Measurements from ENCODE around the gene HOPX. TPM values are rescaled to one million over a fixed set of nuclear protein-coding genes. Genes with fewer than 3 reads are reported as not detected.
A peak's percentile ranks its signal among the peaks of the same experiment; 100 is the strongest.

HOPX gene
- total and polyA plus RNA-seq, 8 donors = 1.2 to 79.1 (median 48.2) TPM; not detected in 1

DNA sequence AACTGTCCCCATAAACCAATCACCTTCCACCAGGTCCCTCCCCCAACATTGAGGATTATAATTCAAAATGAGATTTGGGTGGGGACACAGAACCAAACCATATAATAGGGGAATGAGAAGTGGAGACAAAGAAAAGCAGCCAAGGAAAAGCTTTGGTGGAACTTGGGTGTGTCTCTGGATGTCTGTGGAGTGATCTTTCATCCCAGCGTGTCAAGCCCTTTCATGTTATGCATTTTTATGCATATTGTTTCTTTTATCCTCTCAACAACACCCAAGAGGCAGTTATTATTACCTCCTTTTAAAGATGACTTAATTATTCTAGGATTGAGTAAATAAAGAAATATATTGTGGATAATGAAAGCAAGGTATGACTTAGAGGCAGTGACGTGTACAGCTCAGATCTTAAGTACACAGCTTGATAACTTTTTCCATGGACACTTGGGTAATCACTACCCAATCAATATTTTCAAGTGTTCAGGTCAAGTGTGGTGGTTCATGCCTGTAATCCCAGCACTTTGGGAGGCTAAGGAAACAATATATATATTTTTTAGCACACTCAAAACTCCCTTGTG is 42.6 kb upstream of the HOPX start:
- TF ChIP-seq POLR2A (IDR thresholded peaks at IDR 0.05) (no peak), POLR2AphosphoS5 (IDR thresholded peaks at IDR 0.05) (no peak), EP300 (IDR thresholded peaks at IDR 0.05) (no peak)
- TF ChIP-seq, protein P1, sequence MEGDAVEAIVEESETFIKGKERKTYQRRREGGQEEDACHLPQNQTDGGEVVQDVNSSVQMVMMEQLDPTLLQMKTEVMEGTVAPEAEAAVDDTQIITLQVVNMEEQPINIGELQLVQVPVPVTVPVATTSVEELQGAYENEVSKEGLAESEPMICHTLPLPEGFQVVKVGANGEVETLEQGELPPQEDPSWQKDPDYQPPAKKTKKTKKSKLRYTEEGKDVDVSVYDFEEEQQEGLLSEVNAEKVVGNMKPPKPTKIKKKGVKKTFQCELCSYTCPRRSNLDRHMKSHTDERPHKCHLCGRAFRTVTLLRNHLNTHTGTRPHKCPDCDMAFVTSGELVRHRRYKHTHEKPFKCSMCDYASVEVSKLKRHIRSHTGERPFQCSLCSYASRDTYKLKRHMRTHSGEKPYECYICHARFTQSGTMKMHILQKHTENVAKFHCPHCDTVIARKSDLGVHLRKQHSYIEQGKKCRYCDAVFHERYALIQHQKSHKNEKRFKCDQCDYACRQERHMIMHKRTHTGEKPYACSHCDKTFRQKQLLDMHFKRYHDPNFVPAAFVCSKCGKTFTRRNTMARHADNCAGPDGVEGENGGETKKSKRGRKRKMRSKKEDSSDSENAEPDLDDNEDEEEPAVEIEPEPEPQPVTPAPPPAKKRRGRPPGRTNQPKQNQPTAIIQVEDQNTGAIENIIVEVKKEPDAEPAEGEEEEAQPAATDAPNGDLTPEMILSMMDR (IDR thresholded peaks at IDR 0.05) = no peak
- Histone ChIP-seq H3K4me3 (no peak overlapping the region), H3K9me3 (no peaks in the 10 kb centered on the region), H3K27ac (no peak overlapping the region), H3K36me3 (no peaks in the 10 kb centered on the region), H3K4me1 (no peaks in the 10 kb centered on the region), H3K27me3 (no peaks in the 10 kb centered on the region)
- no peak for DNase-seq
- WGBS, 5 donors = 43 to 60% (median 55%) methylated on average over 2 of the region's 2 CpGs
- intact Hi-C loops (cut with DNase I; ENCODE audit: low total_unique reads) = no loop called here

DNA sequence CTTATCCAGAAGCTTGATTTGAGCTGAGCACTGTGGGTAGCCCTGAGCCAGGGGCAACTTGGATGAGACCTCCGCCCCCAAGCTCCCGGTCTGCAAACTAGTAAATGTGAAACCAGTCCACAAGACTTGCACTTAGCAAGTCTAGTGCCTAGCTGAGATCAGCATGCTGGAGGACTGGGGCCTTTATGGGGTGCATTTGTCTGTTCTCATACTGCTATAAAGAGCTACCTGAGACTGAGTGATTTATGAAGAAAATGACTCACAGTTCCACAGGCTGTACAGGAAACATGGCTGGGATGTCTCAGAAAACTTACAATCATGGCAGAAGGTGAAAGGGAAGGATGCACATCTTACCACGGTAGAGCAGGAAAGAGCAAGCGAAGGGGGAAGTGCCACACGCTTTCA is 42.1 kb upstream of the HOPX start:
- Histone ChIP-seq H3K27me3 (no peaks in the 10 kb centered on the region), H3K4me3 (no peak overlapping the region), H3K9me3 (no peaks in the 10 kb centered on the region), H3K4me1 (no peaks in the 10 kb centered on the region), H3K36me3 (no peaks in the 10 kb centered on the region), H3K27ac (no peak overlapping the region)
- TF ChIP-seq POLR2AphosphoS5 (IDR thresholded peaks at IDR 0.05) (no peak), POLR2A (IDR thresholded peaks at IDR 0.05) (no peak), EP300 (IDR thresholded peaks at IDR 0.05) (no peak)
- TF ChIP-seq, protein P1 (IDR thresholded peaks at IDR 0.05) = no peak
- WGBS, 5 donors = 65 to 77% (median 70%) methylated on average over 5 of the region's 5 CpGs
- intact Hi-C loops (cut with DNase I; ENCODE audit: low total_unique reads) = no loop called here
- DNase-seq = no peak

DNA sequence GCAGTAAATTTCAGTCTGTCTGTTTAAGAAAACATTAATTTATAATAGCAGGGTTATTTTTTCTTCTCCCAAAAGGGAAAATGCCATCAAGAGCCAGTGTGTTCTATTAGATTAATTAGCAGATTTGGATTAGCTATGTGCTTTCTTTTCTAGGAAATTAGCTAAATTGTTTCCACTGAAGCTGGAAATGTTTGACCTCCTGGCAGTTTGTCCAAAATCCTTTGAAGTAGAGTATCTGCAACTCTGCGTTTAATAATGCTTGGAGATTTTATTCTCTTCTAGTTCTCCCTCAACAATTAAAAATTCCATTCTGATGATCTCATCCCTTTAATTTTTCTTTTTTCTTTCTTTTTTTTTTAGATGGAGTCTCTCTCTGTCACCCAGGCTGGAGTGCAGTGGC is 27.1 kb upstream of the HOPX start:
- WGBS, 5 donors = 37 to 56% (median 49%) methylated on average over 1 of the region's 1 CpG
- no peak overlapping the region for H3K4me3 ChIP-seq
- intact Hi-C loops (cut with DNase I; ENCODE audit: low total_unique reads) = no loop called here
- H3K9me3 ChIP-seq = peaks cover 0 to 15% (median 7%) of the 10 kb centered on the region in 4 donors
- no peaks in the 10 kb centered on the region for H3K4me1 ChIP-seq
- H3K27ac ChIP-seq = no peak overlapping the region
- H3K36me3 ChIP-seq = no peaks in the 10 kb centered on the region
- peak in 1 of 2 donors; percentile 52 for DNase-seq
- TF ChIP-seq POLR2A (IDR thresholded peaks at IDR 0.05) (no peak), POLR2AphosphoS5 (IDR thresholded peaks at IDR 0.05) (no peak)
- no peaks in the 10 kb centered on the region for H3K27me3 ChIP-seq

DNA sequence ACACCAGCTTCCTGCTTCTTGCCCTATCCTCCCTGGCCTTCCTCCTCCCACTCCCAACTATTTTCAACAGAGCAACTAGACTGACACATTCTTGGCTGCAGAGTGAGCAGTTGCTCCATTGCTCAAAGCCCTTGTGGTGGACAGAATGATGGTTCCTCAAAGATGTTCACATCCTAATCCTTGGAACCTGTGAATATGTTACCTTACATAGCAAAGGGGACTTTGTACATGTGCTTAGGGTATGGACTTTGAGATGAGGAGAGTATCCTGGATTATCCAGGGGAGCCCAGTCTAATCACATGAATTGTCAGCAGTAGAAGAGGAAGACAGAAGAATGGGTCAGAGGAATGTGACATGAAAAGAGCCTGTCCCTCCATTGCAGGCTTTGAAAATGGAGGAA is 24.9 kb upstream of the HOPX start:
- Histone ChIP-seq H3K36me3 (no peaks in the 10 kb centered on the region), H3K4me3 (no peak overlapping the region), H3K4me1 (no peaks in the 10 kb centered on the region), H3K9me3 (peaks cover 0 to under 1% (median 0%) of the 10 kb centered on the region in 4 donors), H3K27me3 (no peaks in the 10 kb centered on the region), H3K27ac (no peak overlapping the region)
- intact Hi-C loops (cut with DNase I; ENCODE audit: low total_unique reads) = no loop called here
- no peak for DNase-seq
- no peak for TF ChIP-seq POLR2A (IDR thresholded peaks at IDR 0.05)
- no peak for TF ChIP-seq EP300 (IDR thresholded peaks at IDR 0.05)
- no peak for TF ChIP-seq POLR2AphosphoS5 (IDR thresholded peaks at IDR 0.05)
- TF ChIP-seq, protein P1 (IDR thresholded peaks at IDR 0.05) = no peak

DNA sequence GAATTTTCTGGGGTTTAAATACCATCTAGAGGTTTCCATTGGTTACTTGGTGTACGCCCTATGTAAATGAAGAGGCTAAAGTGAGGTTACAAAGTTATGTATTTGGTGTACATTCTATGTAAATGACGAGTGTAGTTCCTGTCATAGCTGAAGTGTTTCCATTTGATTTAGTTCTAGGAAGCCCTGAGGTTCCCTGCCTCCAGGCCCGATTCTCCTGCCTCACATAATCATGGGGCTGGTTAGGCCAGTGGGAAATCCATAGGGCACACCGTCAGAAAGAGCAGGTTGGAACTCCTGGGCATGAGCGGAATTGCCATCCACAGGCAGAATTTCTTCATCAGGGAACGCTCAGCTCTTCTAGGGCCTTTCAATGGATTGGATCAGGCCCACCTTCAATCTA is 24.2 kb upstream of the HOPX start:
- no peaks in the 10 kb centered on the region for H3K27me3 ChIP-seq
- no peak overlapping the region for H3K4me3 ChIP-seq
- intact Hi-C loops (cut with DNase I; ENCODE audit: low total_unique reads) = no loop called here
- TF ChIP-seq POLR2A (IDR thresholded peaks at IDR 0.05) = no peak
- TF ChIP-seq EP300 (IDR thresholded peaks at IDR 0.05) = no peak
- TF ChIP-seq, protein P1 (IDR thresholded peaks at IDR 0.05) = no peak
- no peak for TF ChIP-seq POLR2AphosphoS5 (IDR thresholded peaks at IDR 0.05)
- H3K27ac ChIP-seq = no peak overlapping the region
- WGBS, 5 donors = 84 to 96% (median 92%) methylated on average over 5 to 6 of the region's 6 CpGs
- DNase-seq = no peak
- H3K4me1 ChIP-seq = no peaks in the 10 kb centered on the region
- no peaks in the 10 kb centered on the region for H3K9me3 ChIP-seq
- H3K36me3 ChIP-seq = no peaks in the 10 kb centered on the region

Data from stomach (tissue), 9 donors.